DMS 273 (cell line): Measurements from ENCODE around the gene BEX3.

Source experiments
- DNase-seq: peaks from one replicate; lab custom pipeline; 2025; ENCODE audit not compliant: unreplicated experiment; lab: John Stamatoyannopoulos, UW

The BEX3 gene

GRCh38 chrX:103417933-103418332, 41.6 kb downstream of the BEX3 start:
- no peak for DNase-seq

DNA sequence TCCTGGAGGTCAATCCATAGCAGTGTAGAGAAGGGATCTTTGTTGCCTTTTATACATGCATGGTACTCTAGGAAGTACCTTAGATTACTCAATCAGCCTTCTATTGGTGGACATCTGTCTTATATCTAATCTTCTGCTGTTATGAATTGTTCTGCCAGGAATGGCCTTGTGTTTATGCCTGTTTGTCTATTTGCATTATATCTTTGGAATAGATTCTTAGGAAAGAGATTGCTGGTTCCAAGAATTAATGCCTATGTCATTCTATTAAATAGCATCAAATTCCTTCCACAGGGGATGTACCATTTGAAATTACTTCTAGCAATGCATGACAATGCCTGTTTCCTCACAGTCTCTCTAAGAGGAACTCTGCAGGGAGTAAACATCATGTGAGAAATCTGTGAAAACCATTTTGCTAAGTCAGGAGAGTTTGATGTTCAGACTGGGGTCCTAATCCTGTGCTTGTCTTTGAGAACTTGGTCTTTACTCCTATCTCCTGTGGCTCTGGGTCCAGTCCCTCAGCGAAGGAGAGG, 42.5 kb downstream of the BEX3 start:
- DNase-seq: no peak

- no peak for DNase-seq
These were observed 47.8 kb downstream of the BEX3 start for GRCh38 chrX:103423955-103424638.
